ENCODE data around the gene ALLC.

GRCh38 chr2:3730646-3731045 lies 72.6 kb downstream of the ALLC start:
- TF ChIP-seq, protein P1, sequence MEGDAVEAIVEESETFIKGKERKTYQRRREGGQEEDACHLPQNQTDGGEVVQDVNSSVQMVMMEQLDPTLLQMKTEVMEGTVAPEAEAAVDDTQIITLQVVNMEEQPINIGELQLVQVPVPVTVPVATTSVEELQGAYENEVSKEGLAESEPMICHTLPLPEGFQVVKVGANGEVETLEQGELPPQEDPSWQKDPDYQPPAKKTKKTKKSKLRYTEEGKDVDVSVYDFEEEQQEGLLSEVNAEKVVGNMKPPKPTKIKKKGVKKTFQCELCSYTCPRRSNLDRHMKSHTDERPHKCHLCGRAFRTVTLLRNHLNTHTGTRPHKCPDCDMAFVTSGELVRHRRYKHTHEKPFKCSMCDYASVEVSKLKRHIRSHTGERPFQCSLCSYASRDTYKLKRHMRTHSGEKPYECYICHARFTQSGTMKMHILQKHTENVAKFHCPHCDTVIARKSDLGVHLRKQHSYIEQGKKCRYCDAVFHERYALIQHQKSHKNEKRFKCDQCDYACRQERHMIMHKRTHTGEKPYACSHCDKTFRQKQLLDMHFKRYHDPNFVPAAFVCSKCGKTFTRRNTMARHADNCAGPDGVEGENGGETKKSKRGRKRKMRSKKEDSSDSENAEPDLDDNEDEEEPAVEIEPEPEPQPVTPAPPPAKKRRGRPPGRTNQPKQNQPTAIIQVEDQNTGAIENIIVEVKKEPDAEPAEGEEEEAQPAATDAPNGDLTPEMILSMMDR (IDR thresholded peaks at IDR 0.05), result no peak
- no peak for TF ChIP-seq POLR2AphosphoS5 (IDR thresholded peaks at IDR 0.05)
